Medulla oblongata (tissue), 1 donor: Measurements from ENCODE around the gene SYT8.

ENCODE experiments used
- DNase-seq: peaks from one replicate; pipeline ENCODE4 v3.0.0-alpha.2; 2015; ENCODE audit errors: extremely low spot score

The SYT8 gene

GRCh38 chr11:1844221-1845094 lies 9.7 kb downstream of the SYT8 start:
- DNase-seq = peak; percentile 35

GRCh38 chr11:1845095-1845429 lies 10.3 kb downstream of the SYT8 start:
- DNase-seq = no peak

GRCh38 chr11:1845561-1846452 lies 11.0 kb downstream of the SYT8 start:
- no peak for DNase-seq

- no peak for DNase-seq
Measured at GRCh38 chr11:1846453-1846932, 11.7 kb downstream of the SYT8 start.

- no peak for DNase-seq
Measured at GRCh38 chr11:1847006-1847735, 12.4 kb downstream of the SYT8 start.

- no peak for DNase-seq
Measured at GRCh38 chr11:1847926-1848639, 13.3 kb downstream of the SYT8 start.

- DNase-seq = no peak
Measured at GRCh38 chr11:1848640-1849430, 14.0 kb downstream of the SYT8 start.

GRCh38 chr11:1851468-1852180 lies 16.8 kb downstream of the SYT8 start:
- DNase-seq = no peak

- no peak for DNase-seq
Measured at GRCh38 chr11:1852271-1852876, 17.6 kb downstream of the SYT8 start.

- DNase-seq = peak; percentile 58
Measured at GRCh38 chr11:1852877-1853276, 18.1 kb downstream of the SYT8 start, which contains the start of gene LSP1. TSS of gene LSP1 (plus strand) at chr11:1853084. CDS start at chr11:1853145, 61 bp downstream.

GRCh38 chr11:1853376-1854131 lies 18.8 kb downstream of the SYT8 start:
- DNase-seq = no peak

- DNase-seq = no peak
Measured at GRCh38 chr11:1854132-1854948, 19.6 kb downstream of the SYT8 start.

- no peak for DNase-seq
Measured at GRCh38 chr11:1854949-1855885, 20.4 kb downstream of the SYT8 start.

- no peak for DNase-seq
Measured at GRCh38 chr11:1855886-1856265, 21.1 kb downstream of the SYT8 start.

GRCh38 chr11:1856306-1857005 lies 21.7 kb downstream of the SYT8 start:
- no peak for DNase-seq

GRCh38 chr11:1857064-1857463 lies 22.3 kb downstream of the SYT8 start:
- no peak for DNase-seq
